Measurements from ENCODE around the gene AWAT1.
"Not testable (repeated sequence)": the region's sequence is repeated elsewhere in the genome, so short reads cannot be mapped to it uniquely, and the experiment has no call there.

The AWAT1 gene

GRCh38 chrX:70262952-70263567, 28.6 kb downstream of the AWAT1 start:
- peak; percentile 55 to 70 for DNase-seq

GRCh38 chrX:70264784-70265183, 30.3 kb downstream of the AWAT1 start:
- no peak for DNase-seq

- DNase-seq = no peak
These were observed 33.6 kb downstream of the AWAT1 start, which contains the start of gene ARR3 for GRCh38 chrX:70268034-70268433. ARR3 (plus strand) TSS chrX:70268334; CDS start chrX:70269386, 1,052 bp downstream.

- not testable (repeated sequence) for DNase-seq
These were observed 39.6 kb downstream of the AWAT1 start for GRCh38 chrX:70274029-70274428.

GRCh38 chrX:70279081-70279480, 44.6 kb downstream of the AWAT1 start:
- no peak for DNase-seq

GRCh38 chrX:70280573-70280972, 46.1 kb downstream of the AWAT1 start:
- DNase-seq = no peak

- DNase-seq = no peak
These were observed 47.5 kb downstream of the AWAT1 start, which contains the start of gene RAB41 for GRCh38 chrX:70281951-70282350. RAB41 (plus strand) TSS chrX:70282172; CDS start chrX:70282218, 46 bp downstream.

GRCh38 chrX:70289168-70289792, 54.8 kb downstream of the AWAT1 start:
- DNase-seq = no peak
